Activated CD4-positive, alpha-beta T cell treated with anti-CD3 and anti-CD28 coated beads, Interleukin-2, amount 10 ng/mL, durations not matched to agents 24 days and 14 days (primary cell): ENCODE measurements around the gene OTOP3. TPM values are rescaled to one million over a fixed set of nuclear protein-coding genes. Genes with fewer than 3 reads are reported as not detected.
A peak's percentile ranks its signal among the peaks of the same experiment; 100 is the strongest.

Experiments
- DNase-seq: peaks from one replicate; pipeline ENCODE4 v3.0.0; 2022
- H3K27ac Mint-ChIP-seq: one replicate; pipeline ENCODE4 v1.8.0; 2022; ENCODE audit warnings: mild to moderate bottlenecking, mixed read lengths
- H3K27me3 Mint-ChIP-seq: one replicate; pipeline ENCODE4 v1.8.0; 2022; ENCODE audit warnings: mixed read lengths
- H3K36me3 Mint-ChIP-seq: one replicate; pipeline ENCODE4 v1.8.0; 2022; ENCODE audit warnings: low read depth, mild to moderate bottlenecking, mixed read lengths
- H3K4me1 Mint-ChIP-seq: one replicate; pipeline ENCODE4 v1.8.0; 2021; ENCODE audit warnings: mixed read lengths
- H3K4me3 Mint-ChIP-seq: one replicate; pipeline ENCODE4 v1.8.0; 2022; ENCODE audit warnings: mild to moderate bottlenecking, moderate library complexity, mixed read lengths
- H3K9me3 Mint-ChIP-seq: one replicate; pipeline ENCODE4 v1.8.0; 2021; ENCODE audit warnings: mixed read lengths
- intact Hi-C: fragments of 100-400 bp; cut with micrococcal nuclease; formaldehyde crosslinking; loops from one replicate; pipeline ENCODE4 v1.15.1; 2023
- total RNA-seq: library from RNA; stranded (reverse); gene quantifications from 2 replicates; pipeline ENCODE4 v1.2.3, GENCODE V29; 2022

Gene OTOP3, protein sequence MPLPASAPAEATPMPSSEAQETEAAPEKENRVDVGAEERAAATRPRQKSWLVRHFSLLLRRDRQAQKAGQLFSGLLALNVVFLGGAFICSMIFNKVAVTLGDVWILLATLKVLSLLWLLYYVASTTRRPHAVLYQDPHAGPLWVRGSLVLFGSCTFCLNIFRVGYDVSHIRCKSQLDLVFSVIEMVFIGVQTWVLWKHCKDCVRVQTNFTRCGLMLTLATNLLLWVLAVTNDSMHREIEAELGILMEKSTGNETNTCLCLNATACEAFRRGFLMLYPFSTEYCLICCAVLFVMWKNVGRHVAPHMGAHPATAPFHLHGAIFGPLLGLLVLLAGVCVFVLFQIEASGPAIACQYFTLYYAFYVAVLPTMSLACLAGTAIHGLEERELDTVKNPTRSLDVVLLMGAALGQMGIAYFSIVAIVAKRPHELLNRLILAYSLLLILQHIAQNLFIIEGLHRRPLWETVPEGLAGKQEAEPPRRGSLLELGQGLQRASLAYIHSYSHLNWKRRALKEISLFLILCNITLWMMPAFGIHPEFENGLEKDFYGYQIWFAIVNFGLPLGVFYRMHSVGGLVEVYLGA
- not detected in 2 replicates for total RNA-seq

DNA sequence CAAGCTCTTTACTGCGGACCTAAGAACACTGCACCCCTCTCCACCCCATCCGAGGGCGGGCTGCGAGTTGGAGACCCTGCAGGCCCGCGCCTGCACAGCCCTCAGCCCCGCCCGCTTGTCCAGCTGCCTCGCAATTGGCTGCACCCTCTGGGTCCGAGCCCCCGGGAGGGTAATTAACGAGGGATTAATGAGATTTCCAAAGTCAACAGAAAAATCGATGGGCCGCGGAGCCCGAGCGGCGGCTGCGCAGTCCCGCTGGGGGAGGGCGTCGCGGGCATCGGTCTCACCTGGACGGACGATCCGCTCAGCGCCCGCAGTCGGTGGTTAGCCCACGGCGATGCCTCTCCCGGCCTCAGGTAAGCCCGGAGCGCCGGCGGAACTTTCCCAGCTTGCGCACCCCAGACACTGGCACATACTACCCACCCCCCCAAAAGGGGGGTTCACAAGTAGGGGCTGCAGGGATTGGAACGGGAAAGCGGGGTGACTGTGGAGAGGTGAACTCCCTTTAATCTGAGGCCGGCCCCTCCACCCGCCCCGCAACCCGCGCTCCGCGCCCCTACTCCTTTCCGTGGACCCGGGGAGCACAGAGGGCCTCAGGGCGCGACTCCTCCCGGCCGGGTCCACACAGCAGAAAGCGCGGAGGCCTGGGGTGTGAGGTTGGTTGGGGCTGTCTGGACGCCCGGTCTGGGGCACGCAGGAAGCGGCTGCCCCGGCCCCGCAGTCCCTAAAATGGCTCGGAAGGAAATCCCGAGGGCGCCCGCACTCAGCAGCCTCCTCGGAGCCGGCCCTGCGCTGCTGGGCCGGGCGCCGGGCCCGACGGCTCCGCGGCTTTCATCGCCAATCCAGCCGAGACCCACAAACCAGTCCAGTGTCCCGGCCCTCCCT, at the start of gene OTOP3:
OTOP3 (plus strand) TSS at position 314 of the 885 bp plus-strand sequence; CDS start at position 338, 24 bp downstream.
- peaks cover 5% of the 10 kb centered on the region for H3K4me1 Mint-ChIP-seq
- no peaks in the 10 kb centered on the region for H3K36me3 Mint-ChIP-seq
- H3K4me3 Mint-ChIP-seq: no peak within 1 kb of the TSS
- H3K27ac Mint-ChIP-seq: no peak within 1 kb of the TSS
- intact Hi-C loops: no loop called here
- DNase-seq: no peak
- no peaks in the 10 kb centered on the region for H3K9me3 Mint-ChIP-seq
- H3K27me3 Mint-ChIP-seq: peaks cover 69% of the 10 kb centered on the region

DNA sequence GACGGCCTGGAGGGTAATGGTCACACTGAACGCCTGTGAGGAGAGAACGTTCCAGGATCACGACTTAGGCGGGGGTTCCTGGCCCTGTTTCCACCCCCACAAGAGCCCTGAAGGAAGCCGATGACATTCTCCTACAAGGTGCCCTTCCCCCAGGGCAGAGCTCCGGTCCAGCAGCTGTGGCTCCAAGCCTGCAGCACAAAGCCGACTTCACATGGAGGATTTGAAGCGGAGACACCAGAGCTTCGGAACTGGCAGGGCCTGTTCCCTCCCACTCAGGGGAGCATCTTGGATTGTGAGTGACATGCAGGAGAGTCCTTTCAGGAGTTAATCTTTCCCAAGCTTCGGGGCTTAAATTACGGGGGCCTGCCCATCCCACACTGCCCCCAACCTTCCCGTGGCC, 47.2 kb upstream of the OTOP3 start:
- no peaks in the 10 kb centered on the region for H3K36me3 Mint-ChIP-seq
- H3K4me3 Mint-ChIP-seq: no peak overlapping the region
- no peak overlapping the region for H3K27ac Mint-ChIP-seq

DNA sequence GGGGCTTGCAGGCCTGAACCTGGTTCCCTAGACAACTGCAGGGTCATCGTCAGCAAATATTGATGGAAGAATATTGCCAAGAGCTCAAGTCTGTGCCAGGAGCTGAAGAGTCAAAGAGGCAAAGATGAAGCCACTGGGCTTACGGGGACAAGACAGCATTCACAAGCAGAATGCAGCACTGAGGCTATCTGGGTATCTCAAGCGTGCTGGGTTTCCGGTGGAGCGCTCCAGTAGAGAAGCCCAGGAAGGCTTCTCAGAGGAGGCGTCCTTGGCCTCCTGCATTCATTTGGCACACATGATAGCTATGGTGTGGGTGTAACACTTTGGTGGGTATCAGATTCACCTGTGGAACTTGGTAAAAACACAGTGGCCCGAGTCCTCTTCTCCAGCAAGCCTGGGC, 45.1 kb upstream of the OTOP3 start:
- Mint-ChIP-seq H3K27ac (no peak overlapping the region), H3K9me3 (no peaks in the 10 kb centered on the region), H3K4me1 (peaks cover 2% of the 10 kb centered on the region), H3K36me3 (no peaks in the 10 kb centered on the region), H3K27me3 (peaks cover 38% of the 10 kb centered on the region), H3K4me3 (no peak overlapping the region)
- DNase-seq: no peak
- intact Hi-C loops: no loop called here

More for the DNA sequence above, 47.2 kb upstream of the OTOP3 start:
- H3K4me1 Mint-ChIP-seq: no peaks in the 10 kb centered on the region
- H3K9me3 Mint-ChIP-seq: no peaks in the 10 kb centered on the region
- no peak for DNase-seq
- intact Hi-C loops: no loop called here
- H3K27me3 Mint-ChIP-seq: peaks cover 26% of the 10 kb centered on the region

GRCh38 chr17:74892013-74892841, 43.5 kb upstream of the OTOP3 start:
- H3K27me3 Mint-ChIP-seq: peaks cover 46% of the 10 kb centered on the region
- intact Hi-C loops: no loop called here
- H3K27ac Mint-ChIP-seq: no peak overlapping the region
- H3K4me3 Mint-ChIP-seq: no peak overlapping the region
- no peaks in the 10 kb centered on the region for H3K9me3 Mint-ChIP-seq
- no peak for DNase-seq
- no peaks in the 10 kb centered on the region for H3K36me3 Mint-ChIP-seq
- H3K4me1 Mint-ChIP-seq: peaks cover 2% of the 10 kb centered on the region

DNA sequence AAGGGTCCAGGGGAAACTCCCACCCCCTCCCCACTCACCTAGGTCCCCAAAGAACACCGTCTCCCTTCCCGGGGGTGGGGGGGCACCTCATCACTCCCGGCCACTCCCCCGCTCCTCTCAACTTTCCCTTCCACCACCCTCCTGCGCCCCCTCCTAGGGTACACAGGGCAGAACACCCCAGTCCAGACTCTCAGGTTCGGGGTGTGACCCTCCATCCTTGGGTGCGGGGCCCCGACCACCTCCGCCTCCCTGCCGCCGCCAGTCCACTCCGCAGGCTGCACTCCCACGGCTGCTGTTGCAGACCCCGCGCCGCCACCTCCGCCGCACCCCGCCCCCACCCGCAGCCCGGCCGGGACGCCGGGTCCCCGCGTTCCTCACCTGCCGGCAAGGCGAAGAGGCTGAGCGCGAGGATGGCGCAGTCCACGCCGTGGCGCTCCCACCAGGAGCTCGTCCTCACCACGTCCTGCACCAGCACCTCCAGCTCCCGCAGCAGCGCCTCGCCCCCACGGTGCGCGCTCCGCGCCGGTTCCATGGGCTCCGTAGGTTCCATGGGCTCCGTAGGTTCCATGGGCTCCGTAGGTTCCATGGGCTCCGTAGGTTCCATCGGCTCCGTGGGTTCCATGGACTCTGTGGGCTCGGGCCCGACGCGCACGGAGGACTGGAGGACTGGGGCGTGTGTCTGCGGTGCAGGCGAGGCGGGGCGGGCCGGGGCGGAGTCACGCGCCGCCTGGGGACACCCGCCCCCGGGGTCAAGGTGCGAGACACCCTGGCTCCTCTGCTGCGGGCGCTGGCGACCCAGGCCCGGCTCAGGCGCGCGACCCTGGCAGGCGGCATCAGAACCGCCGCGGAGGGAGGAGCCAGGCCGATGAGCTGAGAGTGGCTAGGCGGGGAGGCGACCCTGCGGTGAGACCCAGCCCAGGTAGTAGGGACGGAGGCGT, 42.5 kb upstream of the OTOP3 start, which contains the start of gene FADS6:
FADS6 (minus strand) TSS at position 660 of the 938 bp plus-strand sequence; CDS start at position 622, 38 bp downstream.
- Mint-ChIP-seq H3K4me1 (peaks cover 2% of the 10 kb centered on the region), H3K27me3 (peaks cover 47% of the 10 kb centered on the region), H3K4me3 (peak within 1 kb of the TSS; percentile 68), H3K36me3 (no peaks in the 10 kb centered on the region), H3K27ac (no peak within 1 kb of the TSS), H3K9me3 (no peaks in the 10 kb centered on the region)
- peak; percentile 70 for DNase-seq
- intact Hi-C loops: no loop called here

DNA sequence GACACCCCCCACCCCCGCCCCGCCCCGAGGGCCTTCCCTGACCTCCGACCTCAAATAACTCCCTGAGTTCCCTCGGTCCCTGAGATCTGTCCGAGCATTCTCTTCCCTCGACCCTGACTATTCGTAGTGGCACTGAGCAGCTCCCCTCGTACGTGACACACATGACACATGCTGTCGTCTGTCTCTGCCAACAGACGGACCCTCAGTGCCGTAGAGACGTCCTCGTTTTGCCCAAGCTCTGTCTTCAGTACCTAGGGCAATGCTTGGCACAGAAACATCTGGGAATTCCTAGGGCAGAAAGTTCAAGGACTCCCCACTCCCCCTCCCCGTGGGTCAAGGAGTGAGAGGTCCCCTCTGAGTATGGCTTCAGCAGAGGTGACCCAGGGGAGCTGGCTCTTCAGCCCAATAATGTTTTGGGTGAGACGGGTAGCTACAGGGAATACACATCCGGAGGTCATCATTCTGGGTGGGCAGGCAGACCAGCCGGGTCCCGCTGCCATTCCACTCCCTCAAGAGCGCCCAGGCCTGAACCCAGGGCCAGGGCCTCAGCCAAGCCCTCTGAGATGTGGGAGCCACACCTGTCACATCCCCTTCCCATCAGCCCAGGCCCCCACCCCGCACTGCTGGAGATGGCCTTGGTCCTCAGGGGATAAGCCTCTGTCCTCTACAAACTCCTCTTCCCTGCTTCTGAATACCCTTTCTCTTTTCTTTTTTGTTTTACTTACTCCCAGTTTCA, 41.6 kb upstream of the OTOP3 start:
- Mint-ChIP-seq H3K4me1 (peaks cover 2% of the 10 kb centered on the region), H3K27me3 (peaks cover 46% of the 10 kb centered on the region), H3K36me3 (no peaks in the 10 kb centered on the region), H3K9me3 (no peaks in the 10 kb centered on the region), H3K4me3 (peak overlapping the region; percentile 68), H3K27ac (no peak overlapping the region)
- DNase-seq: no peak
- intact Hi-C loops: no loop called here

DNA sequence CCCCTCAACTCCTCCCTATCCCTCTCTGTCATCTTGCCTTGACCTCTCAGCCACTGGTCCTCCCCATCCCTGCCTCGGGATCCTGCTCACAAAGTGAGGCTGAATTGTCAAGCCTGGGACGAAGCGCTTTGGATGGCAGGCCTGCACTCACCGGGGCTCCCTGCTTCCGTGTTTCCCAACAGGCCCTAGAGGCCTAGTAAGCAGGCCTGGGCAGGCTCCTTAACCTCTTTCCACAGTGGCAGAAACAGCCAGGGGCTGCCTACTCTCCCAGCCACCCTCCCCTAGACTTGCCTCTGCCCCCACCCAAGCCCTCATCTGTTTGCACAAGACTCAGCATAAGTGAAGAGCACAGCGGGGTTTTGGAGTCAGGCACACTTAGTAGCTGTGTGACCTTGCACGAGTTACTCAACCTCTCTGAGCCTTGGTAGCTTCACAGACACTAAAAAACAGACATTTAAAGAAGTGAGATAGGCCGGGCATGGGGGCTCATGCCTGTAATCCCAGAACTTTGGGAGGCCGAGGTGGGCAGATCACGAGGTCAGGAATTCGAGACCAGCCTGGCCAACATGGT, 37.2 kb upstream of the OTOP3 start:
- Mint-ChIP-seq H3K27ac (no peak overlapping the region), H3K9me3 (no peaks in the 10 kb centered on the region), H3K4me3 (no peak overlapping the region), H3K36me3 (no peaks in the 10 kb centered on the region), H3K4me1 (peaks cover 2% of the 10 kb centered on the region), H3K27me3 (peaks cover 37% of the 10 kb centered on the region)
- DNase-seq: no peak
- intact Hi-C loops: no loop called here

DNA sequence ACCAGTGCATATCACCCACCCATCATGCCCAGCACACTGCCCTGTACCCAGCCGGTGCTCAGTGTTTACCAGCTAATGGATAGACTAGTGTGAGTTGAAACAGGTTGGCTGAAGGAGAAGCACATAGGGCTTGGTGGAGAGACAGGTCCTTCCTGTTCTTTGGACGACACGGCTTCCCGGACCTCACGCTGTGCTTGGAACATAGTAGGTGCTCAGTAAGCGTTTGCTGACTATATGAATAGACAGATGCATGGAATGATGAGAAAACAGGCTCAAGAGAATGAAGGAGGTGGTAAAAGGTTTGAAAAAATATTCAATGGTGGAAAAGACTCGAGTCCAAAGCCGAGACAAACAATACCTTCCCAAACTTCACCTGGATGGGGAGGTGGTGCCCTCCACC, 35.5 kb upstream of the OTOP3 start:
- no peak for DNase-seq
- Mint-ChIP-seq H3K4me1 (no peaks in the 10 kb centered on the region), H3K27me3 (peaks cover 24% of the 10 kb centered on the region), H3K9me3 (no peaks in the 10 kb centered on the region), H3K4me3 (no peak overlapping the region), H3K27ac (no peak overlapping the region), H3K36me3 (no peaks in the 10 kb centered on the region)
- intact Hi-C loops: no loop called here

DNA sequence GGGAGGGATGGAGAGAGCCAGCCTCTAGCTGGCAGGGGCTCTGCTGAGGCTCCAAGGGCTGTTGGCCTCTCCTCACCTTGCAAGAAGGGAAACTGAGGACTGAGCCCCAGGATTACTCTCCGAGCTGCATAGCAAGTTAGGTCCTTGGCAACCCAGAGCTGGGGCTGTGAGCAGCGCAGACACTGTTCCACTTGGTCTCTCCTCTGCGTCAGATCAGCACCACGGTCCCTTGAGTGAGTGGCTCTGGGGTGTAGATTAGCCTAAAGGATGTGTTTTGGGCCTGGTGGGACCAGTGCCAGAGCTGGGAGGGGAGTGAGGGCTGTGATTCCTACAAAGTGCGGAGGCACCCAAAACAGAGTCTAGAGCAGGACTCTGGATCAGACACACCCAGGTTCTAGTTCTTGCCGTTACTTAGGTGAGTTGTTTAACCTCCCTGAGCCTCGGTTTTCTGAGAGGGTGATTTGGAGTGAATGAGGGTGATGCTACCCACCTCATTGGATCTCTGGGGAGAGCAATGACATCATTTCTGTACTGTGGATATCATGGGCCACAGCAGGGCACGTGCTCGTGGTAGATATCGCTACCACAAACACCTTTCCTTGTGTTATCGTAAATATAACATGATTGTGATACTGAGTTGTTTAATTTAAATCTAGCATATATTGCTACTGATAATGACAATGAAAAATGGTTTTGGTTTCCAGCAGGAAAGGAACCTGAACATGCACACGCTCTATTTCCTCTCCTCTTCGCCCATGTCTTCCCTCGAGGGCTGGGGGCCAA, 34.2 kb upstream of the OTOP3 start:
- no peak overlapping the region for H3K27ac Mint-ChIP-seq
- no peak for DNase-seq
- H3K4me3 Mint-ChIP-seq: no peak overlapping the region
- no peaks in the 10 kb centered on the region for H3K36me3 Mint-ChIP-seq
- intact Hi-C loops: no loop called here
- H3K4me1 Mint-ChIP-seq: no peaks in the 10 kb centered on the region
- peaks cover 13% of the 10 kb centered on the region for H3K27me3 Mint-ChIP-seq
- no peaks in the 10 kb centered on the region for H3K9me3 Mint-ChIP-seq

DNA sequence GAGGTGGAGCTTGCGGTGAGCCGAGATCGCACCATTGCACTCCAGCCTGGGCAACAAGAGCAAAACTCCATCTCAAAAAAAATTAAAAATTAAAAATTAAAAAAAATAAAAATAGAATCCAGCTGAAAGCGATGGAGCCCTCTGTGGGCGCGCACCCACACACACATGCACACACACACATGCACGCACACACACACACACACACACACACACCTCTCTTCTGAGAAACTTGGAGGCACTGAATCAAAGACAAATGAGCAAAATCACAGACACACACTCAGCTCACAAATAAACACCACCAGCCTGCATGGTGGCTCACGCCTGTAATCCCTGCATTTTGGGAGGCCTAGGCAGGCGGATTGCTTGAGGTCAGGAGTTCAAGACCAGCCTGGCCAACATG, 32.7 kb upstream of the OTOP3 start:
- H3K36me3 Mint-ChIP-seq: no peaks in the 10 kb centered on the region
- no peak overlapping the region for H3K4me3 Mint-ChIP-seq
- H3K9me3 Mint-ChIP-seq: no peaks in the 10 kb centered on the region

DNA sequence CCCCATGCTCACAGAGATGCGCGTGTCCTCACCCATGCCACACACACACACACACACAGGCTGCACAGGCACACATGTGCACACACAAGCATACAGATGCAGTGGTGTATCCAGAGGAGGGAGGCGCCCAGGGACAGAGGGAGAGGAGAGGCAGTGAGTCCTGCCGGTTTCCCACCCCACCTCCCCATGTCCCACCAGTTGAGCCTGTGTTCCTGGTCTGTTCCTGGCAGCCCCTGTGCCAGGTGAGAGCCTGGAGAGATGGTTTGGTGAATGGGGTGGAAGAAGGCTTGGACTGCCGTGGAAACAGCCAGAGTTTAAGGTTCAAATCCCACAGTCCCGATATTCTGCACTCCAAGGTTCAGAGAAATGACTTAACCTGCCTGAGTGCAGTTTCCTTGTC, 32.0 kb upstream of the OTOP3 start:
- no peaks in the 10 kb centered on the region for H3K36me3 Mint-ChIP-seq
- intact Hi-C loops: no loop called here
- no peak overlapping the region for H3K4me3 Mint-ChIP-seq
- H3K9me3 Mint-ChIP-seq: no peaks in the 10 kb centered on the region
- H3K27ac Mint-ChIP-seq: no peak overlapping the region
- H3K27me3 Mint-ChIP-seq: peaks cover 11% of the 10 kb centered on the region
- no peak for DNase-seq
- no peaks in the 10 kb centered on the region for H3K4me1 Mint-ChIP-seq

More for the DNA sequence above, 32.7 kb upstream of the OTOP3 start:
- intact Hi-C loops: no loop called here
- H3K27ac Mint-ChIP-seq: no peak overlapping the region
- H3K4me1 Mint-ChIP-seq: no peaks in the 10 kb centered on the region
- no peak for DNase-seq
- H3K27me3 Mint-ChIP-seq: peaks cover 7% of the 10 kb centered on the region
